Astrocyte (in vitro differentiated cells and primary cell): ENCODE measurements around the gene POU6F1. TPM values are rescaled to one million over a fixed set of nuclear protein-coding genes. Genes with fewer than 3 reads are reported as not detected.
"Not testable (repeated sequence)": the region's sequence is repeated elsewhere in the genome, so short reads cannot be mapped to it uniquely, and the experiment has no call there.

ENCODE experiments used
- DNase-seq: peaks from one replicate; pipeline ENCODE4 v3.0.0-alpha.2; 2010; ENCODE audit warnings: low read depth
- FAIRE-seq: peaks from 2 replicates; lab custom pipeline; 2011; peaks lifted over from hg19 to GRCh38; lab: Jason Lieb, UNC
- H2AFZ ChIP-seq: 2 replicates; pipeline ENCODE4 v1.6.0; 2012; ENCODE audit warnings: low read depth, low read length, inconsistent platforms
- H3K27ac ChIP-seq: 2 replicates; pipeline ENCODE4 v1.5.1; 2011; ENCODE audit warnings: low read depth, low read length, inconsistent platforms
- H3K27me3 ChIP-seq: 2 replicates; pipeline ENCODE4 v1.6.0; 2011; ENCODE audit warnings: low read length, inconsistent platforms; ENCODE audit not compliant: insufficient read depth
- H3K36me3 ChIP-seq: 2 replicates; pipeline ENCODE4 v1.5.1; 2011; ENCODE audit warnings: low read length, inconsistent platforms; ENCODE audit not compliant: insufficient read depth
- H3K4me1 ChIP-seq: 2 replicates; pipeline ENCODE4 v1.5.1; 2011; ENCODE audit warnings: low read length, inconsistent platforms; ENCODE audit not compliant: insufficient read depth
- H3K4me2 ChIP-seq: 2 replicates; pipeline ENCODE4 v1.6.0; 2012; ENCODE audit warnings: low read length, inconsistent platforms
- H3K4me3 ChIP-seq: 2 replicates; pipeline ENCODE4 v1.5.1; 2011; ENCODE audit warnings: low read depth, mild to moderate bottlenecking, low read length, inconsistent platforms; ENCODE audit not compliant: insufficient read depth
- H3K79me2 ChIP-seq: 2 replicates; pipeline ENCODE4 v1.6.0; 2012; ENCODE audit warnings: mild to moderate bottlenecking, low read length, inconsistent platforms; ENCODE audit not compliant: insufficient read depth
- H3K9ac ChIP-seq: 2 replicates; pipeline ENCODE4 v1.6.0; 2012; ENCODE audit warnings: mild to moderate bottlenecking, low read length, inconsistent platforms
- H3K9me3 ChIP-seq: 2 replicates; pipeline ENCODE4 v1.5.1; 2012; ENCODE audit warnings: low read depth, mild to moderate bottlenecking, low read length, inconsistent platforms; ENCODE audit not compliant: insufficient read depth
- H4K20me1 ChIP-seq: 2 replicates; pipeline ENCODE4 v1.6.0; 2012; ENCODE audit warnings: low read length, inconsistent platforms; ENCODE audit not compliant: insufficient read depth
- H3K27ac Mint-ChIP-seq: one replicate; pipeline ENCODE4 v1.8.0; 2021; ENCODE audit warnings: mild to moderate bottlenecking, mixed read lengths; ENCODE audit not compliant: unreplicated experiment
- H3K27me3 Mint-ChIP-seq: one replicate; pipeline ENCODE4 v1.8.0; 2021; ENCODE audit warnings: low read depth, mixed read lengths; ENCODE audit not compliant: unreplicated experiment
- H3K36me3 Mint-ChIP-seq: one replicate; pipeline ENCODE4 v1.8.0; 2021; ENCODE audit warnings: low read depth, mixed read lengths; ENCODE audit not compliant: unreplicated experiment
- H3K4me1 Mint-ChIP-seq: one replicate; pipeline ENCODE4 v1.8.0; 2021; ENCODE audit warnings: low read depth, mixed read lengths; ENCODE audit not compliant: unreplicated experiment
- H3K4me3 Mint-ChIP-seq: one replicate; pipeline ENCODE4 v1.8.0; 2021; ENCODE audit warnings: mild to moderate bottlenecking, moderate library complexity, mixed read lengths; ENCODE audit not compliant: unreplicated experiment
- H3K9me3 Mint-ChIP-seq: one replicate; pipeline ENCODE4 v1.8.0; 2021; ENCODE audit warnings: mild to moderate bottlenecking, mixed read lengths; ENCODE audit not compliant: unreplicated experiment
- EZH2 ChIP-seq: IDR thresholded peaks from 2 replicates; pipeline ENCODE4 v1.6.1; 2012; ENCODE audit warnings: mild to moderate bottlenecking, low read length, inconsistent platforms; ENCODE audit not compliant: insufficient read depth
- total RNA-seq: library from RNA; stranded (reverse); gene quantifications from 2 replicates; pipeline ENCODE4 v1.2.1, GENCODE V29; 2021
- TF ChIP-seq, protein P1 (sequence below): IDR thresholded peaks from 2 replicates; pipeline ENCODE4 v1.5.1; 2011; ENCODE audit warnings: low read depth, mild to moderate bottlenecking, inconsistent platforms, low read length, moderate library complexity; ENCODE audit not compliant: insufficient read depth

POU6F1 gene
- total RNA-seq, 1 donor from 2014 or later: 3.6 TPM

DNA sequence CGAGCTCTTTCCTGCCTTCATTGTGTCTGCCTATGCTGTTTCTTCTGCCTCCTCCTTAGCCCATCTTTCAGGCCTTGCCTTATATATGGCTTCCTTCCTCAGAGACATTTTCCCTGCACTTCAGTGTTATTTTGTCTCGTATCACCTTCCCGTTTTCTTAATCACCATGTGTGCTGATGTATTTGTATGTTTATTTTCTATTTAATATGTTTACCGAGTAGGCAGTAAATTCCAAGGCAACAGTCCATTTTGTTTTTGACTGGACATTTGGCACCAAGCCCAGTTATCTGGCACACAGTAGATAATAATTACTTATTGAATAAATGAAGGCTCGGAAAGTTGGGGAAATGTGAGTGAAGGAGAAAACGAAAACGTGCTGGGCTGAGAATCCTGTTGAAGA lies 4.6 kb upstream of the POU6F1 start:
- no peaks in the 10 kb centered on the region for H3K27me3 Mint-ChIP-seq
- no peaks in the 10 kb centered on the region for H3K9me3 Mint-ChIP-seq
- no peak overlapping the region for H3K4me3 Mint-ChIP-seq
- no peaks in the 10 kb centered on the region for H3K36me3 ChIP-seq
- H3K9ac ChIP-seq: no peak overlapping the region
- FAIRE-seq (no peak), DNase-seq (no peak)
- no peak overlapping the region for H3K27ac Mint-ChIP-seq
- H3K4me1 ChIP-seq: peaks cover 11% of the 10 kb centered on the region
- no peaks in the 10 kb centered on the region for H3K27me3 ChIP-seq
- H2AFZ ChIP-seq: no peak overlapping the region
- no peaks in the 10 kb centered on the region for H3K9me3 ChIP-seq
- no peak overlapping the region for H3K27ac ChIP-seq
- peaks cover 5% of the 10 kb centered on the region for H3K4me1 Mint-ChIP-seq
- H3K4me2 ChIP-seq: no peak overlapping the region
- no peak overlapping the region for H3K4me3 ChIP-seq
- no peaks in the 10 kb centered on the region for H3K79me2 ChIP-seq
- H3K36me3 Mint-ChIP-seq: peaks cover 3% of the 10 kb centered on the region
- no peaks in the 10 kb centered on the region for H4K20me1 ChIP-seq
- TF ChIP-seq, protein P1, sequence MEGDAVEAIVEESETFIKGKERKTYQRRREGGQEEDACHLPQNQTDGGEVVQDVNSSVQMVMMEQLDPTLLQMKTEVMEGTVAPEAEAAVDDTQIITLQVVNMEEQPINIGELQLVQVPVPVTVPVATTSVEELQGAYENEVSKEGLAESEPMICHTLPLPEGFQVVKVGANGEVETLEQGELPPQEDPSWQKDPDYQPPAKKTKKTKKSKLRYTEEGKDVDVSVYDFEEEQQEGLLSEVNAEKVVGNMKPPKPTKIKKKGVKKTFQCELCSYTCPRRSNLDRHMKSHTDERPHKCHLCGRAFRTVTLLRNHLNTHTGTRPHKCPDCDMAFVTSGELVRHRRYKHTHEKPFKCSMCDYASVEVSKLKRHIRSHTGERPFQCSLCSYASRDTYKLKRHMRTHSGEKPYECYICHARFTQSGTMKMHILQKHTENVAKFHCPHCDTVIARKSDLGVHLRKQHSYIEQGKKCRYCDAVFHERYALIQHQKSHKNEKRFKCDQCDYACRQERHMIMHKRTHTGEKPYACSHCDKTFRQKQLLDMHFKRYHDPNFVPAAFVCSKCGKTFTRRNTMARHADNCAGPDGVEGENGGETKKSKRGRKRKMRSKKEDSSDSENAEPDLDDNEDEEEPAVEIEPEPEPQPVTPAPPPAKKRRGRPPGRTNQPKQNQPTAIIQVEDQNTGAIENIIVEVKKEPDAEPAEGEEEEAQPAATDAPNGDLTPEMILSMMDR: no peak
- TF ChIP-seq EZH2: no peak

DNA sequence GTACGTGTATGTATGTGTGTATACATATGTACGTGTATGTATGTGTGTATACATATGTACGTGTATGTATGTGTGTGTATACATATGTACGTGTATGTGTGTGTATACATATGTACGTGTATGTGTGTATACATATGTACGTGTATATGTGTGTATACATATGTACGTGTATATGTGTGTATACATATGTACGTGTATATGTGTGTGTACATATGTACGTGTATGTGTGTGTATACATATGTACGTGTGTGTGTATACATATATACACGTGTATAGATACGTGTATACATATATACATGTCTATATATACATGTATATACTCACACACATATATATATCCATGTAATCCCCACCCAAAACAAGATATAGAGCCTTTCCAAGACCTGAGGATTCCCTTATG lies 2.0 kb upstream of the POU6F1 start:
- H3K4me3 ChIP-seq, H3K27ac Mint-ChIP-seq, H4K20me1 ChIP-seq, H3K27ac ChIP-seq, H3K27me3 Mint-ChIP-seq, H3K4me2 ChIP-seq, H3K27me3 ChIP-seq, H3K9me3 ChIP-seq, DNase-seq, H3K4me3 Mint-ChIP-seq, H3K9me3 Mint-ChIP-seq, H3K36me3 ChIP-seq, H2AFZ ChIP-seq, H3K4me1 Mint-ChIP-seq, H3K36me3 Mint-ChIP-seq, H3K9ac ChIP-seq: not testable (repeated sequence)
- peak; percentile 64 for FAIRE-seq
- peaks cover 17% of the 10 kb centered on the region for H3K4me1 ChIP-seq
- H3K79me2 ChIP-seq: peaks cover 14% of the 10 kb centered on the region

DNA sequence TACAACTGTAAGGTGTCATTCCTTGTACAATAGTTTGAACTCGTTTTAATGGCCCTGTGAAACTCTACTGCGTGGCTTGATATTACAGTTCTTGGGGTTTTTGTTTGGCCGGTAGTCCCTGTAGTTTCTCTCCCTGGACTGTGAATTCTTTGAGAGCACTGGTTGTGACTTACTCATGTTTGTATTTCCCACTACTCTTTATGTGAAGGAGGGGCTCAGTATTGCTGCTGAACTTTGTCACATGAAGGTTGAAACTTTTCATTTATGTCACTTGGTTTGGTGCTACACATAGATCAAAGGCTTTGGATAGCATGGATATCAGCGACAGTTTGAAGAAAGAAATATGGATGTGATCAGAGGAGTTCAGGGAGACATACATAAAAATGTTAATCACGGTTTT lies 1.5 kb upstream of the POU6F1 start:
- no peaks in the 10 kb centered on the region for H3K9me3 Mint-ChIP-seq
- Histone ChIP-seq H2AFZ (no peak overlapping the region), H3K27ac (no peak overlapping the region), H3K9ac (no peak overlapping the region), H3K27me3 (no peaks in the 10 kb centered on the region), H3K79me2 (peaks cover 14% of the 10 kb centered on the region), H3K36me3 (no peaks in the 10 kb centered on the region), H4K20me1 (no peaks in the 10 kb centered on the region), H3K9me3 (no peaks in the 10 kb centered on the region), H3K4me1 (peaks cover 17% of the 10 kb centered on the region), H3K4me3 (no peak overlapping the region), H3K4me2 (no peak overlapping the region)
- H3K36me3 Mint-ChIP-seq: peaks cover 3% of the 10 kb centered on the region
- FAIRE-seq (no peak), DNase-seq (no peak)
- H3K4me1 Mint-ChIP-seq: peaks cover 8% of the 10 kb centered on the region
- TF ChIP-seq, protein P1: no peak
- TF ChIP-seq EZH2: no peak
- H3K27ac Mint-ChIP-seq: no peak overlapping the region
- H3K27me3 Mint-ChIP-seq: no peaks in the 10 kb centered on the region
- peak overlapping the region; percentile 36 for H3K4me3 Mint-ChIP-seq
